Spleen (tissue), 7 donors: ENCODE measurements around the gene CGB1.

ENCODE experiments used
- POLR2A ChIP-seq, 3 donors: fragments of 450-650 bp; IDR thresholded peaks; one replicate each; pipeline ENCODE4 v1.5.1; 2017; ENCODE audit warnings: antibody characterized with exemption in 3 of 3, mild to moderate bottlenecking in 1 of 3
- POLR2AphosphoS5 ChIP-seq, 3 donors: sonication (generic); formaldehyde crosslinking; IDR thresholded peaks; one replicate each; pipeline ENCODE4 v1.5.1; 2017; ENCODE audit warnings: antibody characterized with exemption in 3 of 3
- TF ChIP-seq, protein P1 (sequence below), 11 experiments: fragments of 200-600 bp in 7 of 11; fragments of 450-650 bp in 4 of 11; sonication (generic) in 4 of 11; IDR thresholded peaks in 8 of 11; conservative IDR thresholded peaks in 3 of 11; 1 replicate in 7 of 11; 2 replicates in 4 of 11; pipeline versions ENCODE4 v1.4.0 to v1.8.0; 2016 to 2021; ENCODE audit warnings: antibody characterized with exemption in 11 of 11, inconsistent platforms in 4 of 11, mild to moderate bottlenecking in 1 of 11
- donor health status: DM: no; HTN: no; CAD: no; lungs with moderate emphysema.
- donor health status: DM: no; HTN: no; CAD: no.
- donor health status: DM: no; HTN: no; CAD: no.

DNA sequence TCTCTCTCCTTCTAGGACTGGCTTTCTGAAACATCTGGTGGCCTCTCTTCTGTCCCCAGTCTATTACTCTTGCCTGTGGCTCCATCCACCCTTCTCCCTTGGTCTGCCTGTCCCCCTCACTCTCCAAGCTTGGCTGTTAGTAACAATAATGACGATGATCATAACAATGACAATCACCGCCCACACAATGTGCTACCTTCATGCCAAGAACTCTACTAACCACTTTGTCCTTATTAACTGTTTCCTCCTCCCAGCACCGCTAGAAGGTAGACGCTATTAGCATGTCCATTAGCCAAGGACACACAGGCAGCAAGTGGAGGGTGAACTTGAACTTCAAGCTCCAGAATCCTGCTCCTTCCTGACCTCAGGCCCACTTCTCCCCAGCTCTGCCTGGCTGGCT, 46.3 kb downstream of the CGB1 start:
- TF ChIP-seq, protein P1, sequence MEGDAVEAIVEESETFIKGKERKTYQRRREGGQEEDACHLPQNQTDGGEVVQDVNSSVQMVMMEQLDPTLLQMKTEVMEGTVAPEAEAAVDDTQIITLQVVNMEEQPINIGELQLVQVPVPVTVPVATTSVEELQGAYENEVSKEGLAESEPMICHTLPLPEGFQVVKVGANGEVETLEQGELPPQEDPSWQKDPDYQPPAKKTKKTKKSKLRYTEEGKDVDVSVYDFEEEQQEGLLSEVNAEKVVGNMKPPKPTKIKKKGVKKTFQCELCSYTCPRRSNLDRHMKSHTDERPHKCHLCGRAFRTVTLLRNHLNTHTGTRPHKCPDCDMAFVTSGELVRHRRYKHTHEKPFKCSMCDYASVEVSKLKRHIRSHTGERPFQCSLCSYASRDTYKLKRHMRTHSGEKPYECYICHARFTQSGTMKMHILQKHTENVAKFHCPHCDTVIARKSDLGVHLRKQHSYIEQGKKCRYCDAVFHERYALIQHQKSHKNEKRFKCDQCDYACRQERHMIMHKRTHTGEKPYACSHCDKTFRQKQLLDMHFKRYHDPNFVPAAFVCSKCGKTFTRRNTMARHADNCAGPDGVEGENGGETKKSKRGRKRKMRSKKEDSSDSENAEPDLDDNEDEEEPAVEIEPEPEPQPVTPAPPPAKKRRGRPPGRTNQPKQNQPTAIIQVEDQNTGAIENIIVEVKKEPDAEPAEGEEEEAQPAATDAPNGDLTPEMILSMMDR (IDR thresholded peaks at IDR 0.05 in 8 of 11, conservative IDR thresholded peaks at IDR 0.05 in 3 of 11): no peak
- TF ChIP-seq POLR2A (IDR thresholded peaks at IDR 0.05) (no peak), POLR2AphosphoS5 (IDR thresholded peaks at IDR 0.05) (no peak)
